NB4 (cell line): Measurements from ENCODE around the gene CCL22.
"Not testable (repeated sequence)": the region's sequence is repeated elsewhere in the genome, so short reads cannot be mapped to it uniquely, and the experiment has no call there.

Source experiments
- DNase-seq: peaks from one replicate; pipeline ENCODE4 v3.0.0; 2010; ENCODE audit warnings: low read depth
- H3K4me3 ChIP-seq: one replicate; pipeline ENCODE4 v1.5.1; 2011; ENCODE audit warnings: mild to moderate bottlenecking, low read depth, low read length, moderate library complexity
- CTCF ChIP-seq: IDR thresholded peaks from one replicate; pipeline ENCODE4 v1.5.1; 2012; ENCODE audit warnings: low read depth, low read length
- MAX ChIP-seq: IDR thresholded peaks from 2 replicates; pipeline ENCODE4 v1.6.1; 2011; ENCODE audit warnings: low read depth, low read length
- MYC ChIP-seq: IDR thresholded peaks from 2 replicates; pipeline ENCODE4 v1.6.1; 2011; ENCODE audit warnings: low read depth, low read length
- POLR2A ChIP-seq: IDR thresholded peaks from 2 replicates; pipeline ENCODE4 v1.6.1; 2011; ENCODE audit warnings: mild to moderate bottlenecking; ENCODE audit not compliant: insufficient read length; ENCODE audit errors: extremely low read depth

Gene CCL22

GRCh38 chr16:57329718-57330327 is 28.8 kb upstream of the CCL22 start:
- TF ChIP-seq CTCF (no peak), MYC (no peak), MAX (no peak), POLR2A (no peak)

GRCh38 chr16:57331355-57331754 is 27.2 kb upstream of the CCL22 start:
- TF ChIP-seq POLR2A (no peak), MYC (no peak), MAX (no peak), CTCF (no peak)
- no peak overlapping the region for H3K4me3 ChIP-seq
- no peak for DNase-seq

More at GRCh38 chr16:57329718-57330327, 28.8 kb upstream of the CCL22 start:
- H3K4me3 ChIP-seq = no peak overlapping the region
- no peak for DNase-seq

- no peak overlapping the region for H3K4me3 ChIP-seq
- DNase-seq = no peak
- TF ChIP-seq MAX (no peak), CTCF (no peak), POLR2A (no peak), MYC (no peak)
Measured at GRCh38 chr16:57333402-57333801, 25.2 kb upstream of the CCL22 start.

GRCh38 chr16:57335366-57335765 is 23.2 kb upstream of the CCL22 start:
- TF ChIP-seq MYC (no peak), CTCF (no peak), MAX (no peak)
- no peak overlapping the region for H3K4me3 ChIP-seq
- no peak for DNase-seq

- no peak for TF ChIP-seq POLR2A
- H3K4me3 ChIP-seq = no peak overlapping the region
- no peak for DNase-seq
Measured at GRCh38 chr16:57341062-57341440, 17.5 kb upstream of the CCL22 start.

GRCh38 chr16:57341441-57342303 is 16.9 kb upstream of the CCL22 start:
- TF ChIP-seq POLR2A = no peak
- no peak overlapping the region for H3K4me3 ChIP-seq
- DNase-seq = no peak

GRCh38 chr16:57342606-57343005 is 16.0 kb upstream of the CCL22 start:
- H3K4me3 ChIP-seq, DNase-seq: not testable (repeated sequence)
